Small intestine (tissue), 7 donors: ENCODE measurements around the gene CD40. TPM values are rescaled to one million over a fixed set of nuclear protein-coding genes. Genes with fewer than 3 reads are reported as not detected.

Experiments used
- DNase-seq, 2 donors: peaks; one replicate each; pipeline versions ENCODE4 v3.0.0 to v3.0.0-alpha.2; 2013
- FAIRE-seq: peaks from 2 replicates; lab custom pipeline; 2012; peaks lifted over from hg19 to GRCh38; lab: Jason Lieb, UNC
- H3K27ac ChIP-seq, 3 donors: one replicate each; pipeline ENCODE4 v1.5.1; 2013; ENCODE audit warnings: low read length in 2 of 3, mild to moderate bottlenecking in 2 of 3, control low read depth in 1 of 3, inconsistent platforms in 1 of 3, low read depth in 1 of 3, moderate library complexity in 1 of 3
- H3K27me3 ChIP-seq, 3 donors: one replicate each; pipeline ENCODE4 v1.6.1; 2013; ENCODE audit warnings: low read length in 3 of 3, inconsistent platforms in 1 of 3; ENCODE audit not compliant: control insufficient read depth in 3 of 3, insufficient read depth in 3 of 3
- H3K36me3 ChIP-seq, 3 donors: one replicate each; pipeline ENCODE4 v1.6.1; 2013; ENCODE audit warnings: low read length in 3 of 3, inconsistent platforms in 1 of 3, low read depth in 1 of 3, mild to moderate bottlenecking in 1 of 3, moderate library complexity in 1 of 3; ENCODE audit not compliant: control insufficient read depth in 3 of 3, insufficient read depth in 2 of 3
- H3K4me1 ChIP-seq, 3 donors: one replicate each; pipeline ENCODE4 v1.6.1; 2013; ENCODE audit warnings: low read length in 2 of 3, inconsistent platforms in 1 of 3, low read depth in 1 of 3, mild to moderate bottlenecking in 1 of 3, moderate library complexity in 1 of 3; ENCODE audit not compliant: control insufficient read depth in 3 of 3, insufficient read depth in 2 of 3
- H3K4me3 ChIP-seq, 3 donors: one replicate each; pipeline ENCODE4 v1.5.1; 2013; ENCODE audit warnings: low read length in 3 of 3, control low read depth in 1 of 3, inconsistent platforms in 1 of 3, low read depth in 1 of 3, mild to moderate bottlenecking in 1 of 3, moderate library complexity in 1 of 3
- H3K9me3 ChIP-seq, 2 donors: one replicate each; pipeline ENCODE4 v1.6.1; 2013; ENCODE audit warnings: low read depth in 1 of 2, low read length in 1 of 2; ENCODE audit not compliant: control insufficient read depth in 2 of 2, insufficient read depth in 1 of 2
- WGBS, 3 donors: extraction: QIAGEN DNeasy Blood & Tissue Kit; methylation state at CpG; one replicate each; pipeline ENCODE4 v1.1.7; 2013; 5-methylcytosine and 5-hydroxymethylcytosine counted together
- polyA plus RNA-seq, 4 donors: library from polyadenylated mRNA; stranded (reverse) in 3 of 4; unstranded in 1 of 4; fragments of 200-250 nt in 3 of 4; fragments of 120-200 nt in 1 of 4; gene quantifications; one replicate each; pipeline versions ENCODE4 v1.2.1 to v1.2.3, GENCODE V29; 2013
- donor health status: healthy with polysubstance abuse.
- donor health status: control.
- donor health status: control.
- donor health status: Bipolar disorder and iron deficiency.
- donor health status: healthy.

CD40 gene
- polyA plus RNA-seq, 4 donors, result 2.0 to 14.5 (median 6.5) TPM

DNA sequence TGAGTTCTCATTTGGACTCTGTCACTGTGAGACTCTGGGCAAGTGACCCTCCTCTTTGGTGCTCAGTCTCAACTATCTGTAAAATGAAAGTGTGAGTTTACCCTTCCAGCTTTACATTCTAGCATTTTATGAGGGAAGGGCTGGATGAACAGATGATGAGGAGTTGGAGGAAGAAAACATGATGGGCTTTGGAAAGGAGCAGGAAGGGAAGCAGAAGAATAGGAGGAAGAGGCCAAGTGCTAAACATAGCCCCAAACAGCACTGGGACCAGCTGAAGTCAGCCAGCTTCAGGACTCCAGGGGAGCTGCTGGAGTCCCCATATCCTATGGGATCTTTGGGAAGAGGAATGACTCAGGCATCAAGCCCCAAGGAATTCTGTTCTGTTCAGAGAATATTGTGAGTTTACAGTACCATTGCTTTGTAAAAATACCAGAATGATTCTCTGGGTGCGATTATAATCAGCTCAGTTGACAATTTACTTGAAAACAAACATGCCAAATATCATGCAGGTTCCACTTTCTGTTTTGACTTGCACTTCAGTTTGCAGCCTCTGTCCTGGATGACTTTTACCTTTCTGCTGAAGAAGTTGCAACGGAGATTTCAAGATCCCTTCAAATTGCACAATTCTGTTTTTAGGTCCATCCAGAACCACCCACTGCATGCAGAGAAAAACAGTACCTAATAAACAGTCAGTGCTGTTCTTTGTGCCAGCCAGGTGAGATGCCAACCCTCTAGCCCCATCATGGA, 3.2 kb downstream of the CD40 start:
- no peak for FAIRE-seq
- H3K9me3 ChIP-seq, result no peaks in the 10 kb centered on the region
- H3K4me3 ChIP-seq, result no peak overlapping the region
- no peaks in the 10 kb centered on the region for H3K36me3 ChIP-seq
- H3K4me1 ChIP-seq, result no peaks in the 10 kb centered on the region
- no peak for DNase-seq
- 39 to 44% (median 40%) methylated on average over 2 of the region's 2 CpGs for WGBS, 3 donors
- H3K27me3 ChIP-seq, result peaks cover 0 to 20% (median 0%) of the 10 kb centered on the region in 3 donors
- no peak overlapping the region for H3K27ac ChIP-seq

DNA sequence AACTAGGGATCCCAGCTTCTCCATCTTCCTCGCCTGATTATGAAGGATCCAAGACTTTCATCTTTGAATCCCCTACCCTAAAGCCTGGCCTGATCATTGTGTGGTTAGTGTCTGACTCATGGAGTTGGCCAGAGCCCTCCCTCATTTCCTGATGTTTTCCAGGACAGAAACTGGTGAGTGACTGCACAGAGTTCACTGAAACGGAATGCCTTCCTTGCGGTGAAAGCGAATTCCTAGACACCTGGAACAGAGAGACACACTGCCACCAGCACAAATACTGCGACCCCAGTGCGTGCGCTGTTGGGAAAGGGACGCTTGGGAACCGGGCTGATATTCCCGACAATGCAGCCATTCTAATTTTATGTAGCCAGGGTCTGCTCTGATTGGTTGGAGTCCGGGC, 4.0 kb downstream of the CD40 start:
- DNase-seq, result no peak
- no peak for FAIRE-seq
- no peaks in the 10 kb centered on the region for H3K4me1 ChIP-seq
- 77 to 88% (median 88%) methylated on average over 11 of the region's 11 CpGs for WGBS, 3 donors
- H3K9me3 ChIP-seq, result no peaks in the 10 kb centered on the region
- H3K27me3 ChIP-seq, result peaks cover 0 to 20% (median 0%) of the 10 kb centered on the region in 3 donors
- H3K27ac ChIP-seq, result no peak overlapping the region
- no peaks in the 10 kb centered on the region for H3K36me3 ChIP-seq
- H3K4me3 ChIP-seq, result no peak overlapping the region

GRCh38 chr20:46122516-46123481, 4.7 kb downstream of the CD40 start:
- Histone ChIP-seq H3K9me3 (no peaks in the 10 kb centered on the region), H3K27me3 (peaks cover 0 to 12% (median 0%) of the 10 kb centered on the region in 3 donors), H3K27ac (no peak overlapping the region), H3K4me3 (no peak overlapping the region), H3K4me1 (no peaks in the 10 kb centered on the region), H3K36me3 (no peaks in the 10 kb centered on the region)
- DNase-seq, result no peak
- no peak for FAIRE-seq
- WGBS, 3 donors, result 82 to 91% (median 90%) methylated on average over 15 of the region's 15 CpGs

DNA sequence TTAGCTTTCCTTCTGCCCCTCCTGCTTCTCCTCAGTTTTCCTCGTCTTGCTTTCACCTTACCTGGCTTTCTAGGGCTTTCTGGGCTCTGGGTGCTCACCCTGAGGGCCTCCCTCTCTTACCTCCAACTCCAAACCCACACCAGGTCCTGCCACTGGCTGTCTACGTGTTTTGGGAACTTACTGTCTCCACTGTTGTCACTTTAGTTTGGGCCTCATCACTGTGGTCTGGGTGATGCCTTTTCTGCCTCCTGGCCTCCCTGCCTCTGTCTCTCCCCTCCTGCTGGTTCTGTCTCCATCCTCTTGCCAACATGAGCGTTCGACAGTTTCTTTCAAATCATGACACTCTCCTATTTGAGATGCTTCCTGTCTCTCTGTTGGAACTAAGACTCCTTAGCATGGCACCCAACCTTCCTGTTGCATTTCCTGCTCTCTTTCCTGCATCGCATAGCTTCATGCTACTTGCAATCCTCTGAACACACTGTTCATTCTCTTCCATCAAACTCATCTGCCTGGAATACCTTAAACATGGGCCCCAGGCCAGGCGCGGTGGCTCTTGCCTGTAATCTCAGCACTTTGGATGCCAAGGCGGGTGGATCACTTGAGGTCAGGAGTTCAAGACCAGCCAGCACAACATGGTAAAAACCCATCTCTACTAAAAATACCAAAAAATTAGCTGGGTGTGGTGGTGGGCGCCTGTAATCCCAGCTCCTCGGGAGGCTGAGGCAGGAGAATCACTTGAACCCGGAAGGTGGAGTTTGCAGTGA, 5.5 kb downstream of the CD40 start:
- no peak for FAIRE-seq
- 84 to 88% (median 87%) methylated on average over 11 of the region's 11 CpGs for WGBS, 3 donors
- DNase-seq, result no peak
- H3K36me3 ChIP-seq, result no peaks in the 10 kb centered on the region
- no peaks in the 10 kb centered on the region for H3K4me1 ChIP-seq
- no peak overlapping the region for H3K27ac ChIP-seq
- no peaks in the 10 kb centered on the region for H3K9me3 ChIP-seq
- peaks cover 0 to 8% (median 0%) of the 10 kb centered on the region in 3 donors for H3K27me3 ChIP-seq
- H3K4me3 ChIP-seq, result no peak overlapping the region

DNA sequence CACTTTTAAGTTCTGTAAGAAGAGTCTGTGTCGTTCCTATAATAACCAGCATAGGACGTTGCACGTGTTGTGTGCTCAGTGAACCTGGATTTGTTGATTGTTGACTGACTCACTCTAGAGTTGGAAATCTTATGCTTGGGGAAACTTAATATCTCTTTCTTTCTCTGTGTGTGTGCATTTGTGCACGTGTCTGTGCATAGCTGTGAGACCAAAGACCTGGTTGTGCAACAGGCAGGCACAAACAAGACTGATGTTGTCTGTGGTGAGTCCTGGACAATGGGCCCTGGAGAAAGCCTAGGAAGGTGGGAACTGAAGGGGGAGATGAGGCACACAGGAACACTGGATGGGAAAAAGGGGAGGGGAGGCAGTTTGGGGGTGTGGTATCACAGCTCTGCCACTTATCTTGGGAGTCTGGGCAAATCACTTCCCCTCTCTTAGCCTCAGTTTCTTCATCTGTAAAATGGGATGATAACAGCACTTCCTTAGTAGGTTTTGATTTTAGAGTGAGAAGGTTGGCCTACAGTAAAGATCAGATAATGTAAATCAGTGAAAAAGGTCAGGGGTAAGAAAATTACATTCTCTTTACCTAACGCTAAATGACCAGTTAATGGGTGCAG, 8.4 kb downstream of the CD40 start:
- H3K36me3 ChIP-seq, result no peaks in the 10 kb centered on the region
- peaks cover 0 to 18% (median 0%) of the 10 kb centered on the region in 3 donors for H3K27me3 ChIP-seq
- no peaks in the 10 kb centered on the region for H3K9me3 ChIP-seq
- 73 to 89% (median 84%) methylated on average over 5 of the region's 5 CpGs for WGBS, 3 donors
- H3K27ac ChIP-seq, result no peak overlapping the region
- DNase-seq, result no peak
- no peak for FAIRE-seq
- H3K4me1 ChIP-seq, result no peaks in the 10 kb centered on the region
- no peak overlapping the region for H3K4me3 ChIP-seq

DNA sequence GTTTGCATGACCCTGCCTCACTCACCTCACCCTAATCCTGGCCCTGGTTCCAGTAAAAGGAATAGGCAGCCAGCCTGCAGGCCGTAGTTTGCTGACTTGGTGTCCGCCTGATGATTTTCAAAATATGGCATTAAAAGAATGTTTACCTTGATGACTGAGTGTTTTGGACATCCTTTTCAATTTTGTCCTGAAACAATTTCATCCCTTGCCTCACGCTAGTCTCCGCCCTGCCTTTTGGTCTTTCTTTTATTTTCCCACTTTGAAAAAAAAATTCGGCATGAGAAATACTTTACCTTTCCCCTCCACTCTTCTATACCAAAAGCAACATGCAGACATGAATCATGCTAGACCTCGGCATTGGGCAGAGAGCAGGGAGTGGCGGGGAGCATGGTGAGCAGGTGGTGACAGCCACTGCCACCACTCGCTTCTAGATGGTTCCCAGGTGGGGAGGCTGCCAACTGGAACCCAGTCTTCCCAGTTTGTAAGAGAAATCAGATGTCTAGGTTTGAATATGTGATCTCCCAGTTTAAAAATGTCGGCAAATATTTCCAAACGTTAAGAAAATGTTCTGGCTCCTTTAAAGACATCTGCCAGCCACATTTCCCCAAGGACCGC, 9.4 kb downstream of the CD40 start:
- no peak overlapping the region for H3K4me3 ChIP-seq
- H3K4me1 ChIP-seq, result no peaks in the 10 kb centered on the region
- DNase-seq, result no peak
- no peaks in the 10 kb centered on the region for H3K9me3 ChIP-seq
- no peak overlapping the region for H3K27ac ChIP-seq
- no peaks in the 10 kb centered on the region for H3K36me3 ChIP-seq
- FAIRE-seq, result no peak
- peaks cover 0 to 20% (median 0%) of the 10 kb centered on the region in 3 donors for H3K27me3 ChIP-seq
- 84 to 89% (median 89%) methylated on average over 11 of the region's 11 CpGs for WGBS, 3 donors

DNA sequence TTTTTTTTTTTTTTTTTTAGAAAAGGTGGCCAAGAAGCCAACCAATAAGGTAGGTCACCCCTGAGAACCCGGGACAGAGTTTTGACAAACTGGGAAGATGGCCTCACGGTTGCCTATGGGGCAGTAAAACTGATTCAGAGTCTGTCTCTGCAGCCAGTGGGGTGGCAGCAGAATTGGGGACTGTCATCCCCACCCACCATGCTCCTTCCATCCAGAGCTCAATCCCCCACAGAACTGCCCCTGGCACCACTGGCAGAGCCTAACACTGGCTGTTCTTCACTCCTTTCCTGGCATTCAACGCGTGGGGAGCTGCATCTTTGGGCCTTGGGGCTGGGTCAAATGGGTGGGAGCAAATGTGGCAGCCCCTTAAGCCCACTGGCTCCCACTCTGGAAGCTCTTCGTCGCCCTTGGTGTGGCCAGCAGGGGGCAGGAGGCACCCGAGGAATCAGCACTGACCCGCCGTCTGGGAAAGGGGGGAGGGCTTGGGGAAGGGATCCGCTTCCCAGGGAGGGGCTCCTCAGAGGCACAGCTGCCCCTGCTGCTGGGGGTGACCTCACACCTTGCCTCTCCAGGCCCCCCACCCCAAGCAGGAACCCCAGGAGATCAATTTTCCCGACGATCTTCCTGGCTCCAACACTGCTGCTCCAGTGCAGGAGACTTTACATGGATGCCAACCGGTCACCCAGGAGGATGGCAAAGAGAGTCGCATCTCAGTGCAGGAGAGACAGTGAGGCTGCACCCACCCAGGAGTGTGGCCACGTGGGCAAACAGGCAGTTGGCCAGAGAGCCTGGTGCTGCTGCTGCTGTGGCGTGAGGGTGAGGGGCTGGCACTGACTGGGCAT, 10.4 kb downstream of the CD40 start:
- H3K4me1 ChIP-seq, result no peaks in the 10 kb centered on the region
- no peak overlapping the region for H3K4me3 ChIP-seq
- WGBS, 3 donors, result 45 to 60% (median 46%) methylated on average over 15 to 16 of the region's 16 CpGs
- no peak for FAIRE-seq
- H3K9me3 ChIP-seq, result no peaks in the 10 kb centered on the region
- H3K27ac ChIP-seq, result no peak overlapping the region
- peaks cover 0 to 18% (median 0%) of the 10 kb centered on the region in 3 donors for H3K27me3 ChIP-seq
- no peaks in the 10 kb centered on the region for H3K36me3 ChIP-seq
- DNase-seq, result no peak
